Measurements from ENCODE around the gene PRKCD. TPM values are rescaled to one million over a fixed set of nuclear protein-coding genes. Genes with fewer than 3 reads are reported as not detected.

The PRKCD gene
- polyA plus RNA-seq, 1 donor: 6.9 TPM

- no peak for DNase-seq (ENCODE audit: low read depth)
These were observed 55.7 kb downstream of the PRKCD start for GRCh38 chr3:53216723-53217122.

- DNase-seq (ENCODE audit: low read depth): no peak
These were observed 56.2 kb downstream of the PRKCD start for GRCh38 chr3:53217175-53217574.

- DNase-seq (ENCODE audit: low read depth): no peak
These were observed 57.1 kb downstream of the PRKCD start for GRCh38 chr3:53218131-53218530.

- peak; percentile 16 for DNase-seq (ENCODE audit: low read depth)
These were observed 59.0 kb downstream of the PRKCD start for GRCh38 chr3:53219895-53220483.

GRCh38 chr3:53221345-53221744 lies 60.3 kb downstream of the PRKCD start:
- no peak for DNase-seq (ENCODE audit: low read depth)

DNA sequence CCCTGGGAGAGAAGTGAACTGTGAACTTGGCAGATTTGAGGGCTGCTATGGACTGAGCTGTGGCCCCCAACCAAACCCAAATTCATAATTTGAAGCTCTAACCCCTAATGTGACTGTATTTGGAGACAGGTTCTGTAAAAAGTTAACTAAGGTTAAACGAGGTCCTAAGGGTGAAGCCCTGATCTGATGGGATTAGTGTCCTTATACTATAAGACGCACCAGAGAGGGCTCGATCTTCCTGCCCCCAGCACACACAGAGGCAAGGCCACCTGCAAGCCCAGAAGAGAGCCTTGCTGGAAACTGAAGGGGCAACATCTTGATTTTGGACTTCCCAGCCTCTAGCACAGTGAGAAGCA lies 60.8 kb downstream of the PRKCD start:
- DNase-seq (ENCODE audit: low read depth): no peak

DNA sequence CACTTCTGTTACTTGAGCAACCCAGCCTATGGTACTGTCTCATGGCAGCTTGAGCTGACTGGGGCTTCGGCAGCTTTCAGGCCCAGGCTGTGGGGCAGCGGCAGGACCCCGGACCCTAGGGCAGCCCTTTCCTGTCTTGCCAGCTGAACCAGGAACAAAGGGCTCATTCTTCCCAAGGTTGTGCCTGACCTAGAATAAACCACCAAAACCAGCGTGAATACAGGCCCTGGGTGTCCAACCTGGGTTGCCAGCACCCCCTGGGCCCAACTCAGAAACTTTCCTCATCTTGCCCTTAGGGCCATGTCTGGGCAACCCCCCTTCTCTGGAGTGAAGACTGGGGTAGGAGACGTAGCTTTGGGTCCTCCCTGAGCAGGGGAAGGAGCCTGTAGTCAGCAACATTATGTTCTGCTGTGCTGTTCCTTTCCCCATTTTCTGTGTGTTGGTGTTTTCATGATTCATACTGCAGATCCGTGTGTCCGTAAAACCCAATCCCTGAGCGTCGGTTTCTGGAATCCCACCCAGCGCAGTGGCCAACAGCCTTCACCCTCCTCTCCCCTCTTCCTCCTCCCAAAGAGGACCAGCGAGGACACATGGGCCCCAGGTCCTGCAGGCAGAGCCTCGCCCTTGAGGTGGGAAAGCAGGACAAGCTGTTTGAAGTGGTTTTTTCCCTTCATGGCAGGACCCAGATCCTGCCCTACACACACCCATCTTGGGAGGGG lies 61.3 kb downstream of the PRKCD start:
- DNase-seq (ENCODE audit: low read depth): no peak

DNA sequence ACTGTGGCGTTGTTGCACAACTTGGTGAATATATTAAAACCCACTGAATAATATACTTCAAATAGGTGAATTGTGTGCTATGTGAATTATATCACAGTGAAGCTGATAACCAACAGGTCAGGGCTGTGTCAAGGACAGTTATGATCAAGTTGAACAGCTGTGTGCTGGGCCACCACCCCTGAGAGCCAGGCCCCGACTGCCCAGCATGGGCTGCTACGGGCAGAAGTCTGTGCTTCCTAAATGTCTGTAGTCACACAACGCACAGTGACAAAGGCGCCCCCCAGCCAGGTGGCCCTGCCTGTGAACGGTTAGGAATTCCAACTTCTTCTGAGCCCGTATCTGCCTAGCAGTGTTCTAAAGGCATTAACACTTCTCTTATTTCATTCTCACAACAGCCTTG lies 62.0 kb downstream of the PRKCD start:
- DNase-seq (ENCODE audit: low read depth): no peak

DNA sequence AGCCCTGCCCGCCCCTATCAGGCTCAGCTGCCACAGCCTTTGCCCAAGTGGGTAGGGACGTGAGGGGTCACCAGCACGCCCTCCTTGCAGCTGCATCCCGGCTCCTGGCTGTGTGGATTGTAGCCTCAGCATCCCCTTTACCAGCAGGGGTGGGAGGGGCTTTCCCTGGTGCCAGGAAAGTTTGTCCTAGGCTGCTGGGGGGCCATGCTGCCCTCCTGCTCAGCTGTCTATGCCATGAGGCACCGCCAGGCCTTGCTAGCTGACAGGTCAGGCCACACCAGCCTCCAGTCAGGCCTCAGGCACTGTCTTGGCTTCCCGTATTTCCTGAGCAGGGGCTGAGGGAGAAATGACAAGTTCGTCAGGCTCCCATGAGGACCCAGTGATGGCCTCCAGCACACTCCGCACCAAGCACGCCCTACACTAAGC lies 62.5 kb downstream of the PRKCD start:
- no peak for DNase-seq (ENCODE audit: low read depth)

DNA sequence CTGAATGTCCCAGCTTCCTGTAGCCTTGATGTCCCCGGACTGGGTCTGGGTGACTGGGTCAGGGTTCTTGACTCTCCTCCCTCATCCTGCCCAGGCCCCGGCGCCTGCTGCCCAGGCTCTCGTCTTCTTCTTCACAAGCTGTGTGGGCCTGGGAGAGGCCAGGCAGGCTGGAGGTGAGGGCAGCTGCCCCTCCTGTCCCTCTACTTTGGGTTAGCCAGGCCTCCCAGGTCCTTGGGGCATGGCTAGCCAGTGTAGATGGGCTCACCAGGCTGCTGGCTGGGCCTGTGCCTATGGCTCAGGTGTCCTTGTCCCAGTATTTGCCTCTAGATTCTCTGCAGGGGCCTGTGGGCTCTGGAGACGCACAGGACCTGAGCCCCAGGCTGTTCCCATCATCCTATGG lies 63.0 kb downstream of the PRKCD start:
- DNase-seq (ENCODE audit: low read depth): no peak

- no peak for DNase-seq (ENCODE audit: low read depth)
These were observed 63.5 kb downstream of the PRKCD start for GRCh38 chr3:53224536-53224935.

DNA sequence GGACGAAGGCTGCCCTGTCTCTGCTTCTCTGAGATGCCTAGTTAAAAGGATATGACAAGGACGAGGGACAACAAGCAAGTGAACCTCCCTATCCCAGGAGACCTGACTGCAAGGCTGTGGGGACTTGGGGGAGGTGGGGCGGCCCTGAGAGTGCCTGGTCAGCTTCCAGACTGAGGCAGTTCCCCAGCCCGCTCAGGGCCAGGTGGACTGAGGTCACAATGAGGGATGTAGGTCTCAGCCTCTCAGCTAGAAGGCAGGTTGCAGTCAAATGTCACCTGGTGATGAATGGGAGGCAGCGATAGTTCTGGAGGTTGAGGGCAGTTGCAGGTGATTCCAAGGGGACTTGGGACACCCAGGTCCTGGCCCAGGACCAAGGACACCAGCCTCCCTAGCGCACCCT lies 64.2 kb downstream of the PRKCD start:
- no peak for DNase-seq (ENCODE audit: low read depth)

DNA sequence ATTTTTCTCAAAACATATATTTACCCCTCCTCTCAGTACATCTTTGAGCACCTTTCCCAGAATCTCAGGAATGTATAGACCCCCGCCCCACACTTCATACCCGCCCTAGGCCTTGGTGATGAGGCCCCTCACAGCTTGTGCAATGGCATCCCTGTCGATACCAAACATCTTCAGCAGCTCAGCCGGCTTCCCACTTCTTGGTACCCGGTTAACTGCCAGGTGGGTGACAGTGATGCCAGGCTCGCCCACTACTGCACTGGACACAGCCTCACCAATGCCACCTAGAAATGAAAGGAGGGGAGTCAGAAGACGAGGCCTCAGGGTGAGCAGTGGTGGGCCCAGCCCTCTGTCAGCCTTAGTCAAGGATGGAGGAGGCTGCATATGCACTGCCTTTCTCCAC lies 64.6 kb downstream of the PRKCD start:
- no peak for DNase-seq (ENCODE audit: low read depth)

GRCh38 chr3:53226142-53226840 lies 65.3 kb downstream of the PRKCD start:
- no peak for DNase-seq (ENCODE audit: low read depth)

DNA sequence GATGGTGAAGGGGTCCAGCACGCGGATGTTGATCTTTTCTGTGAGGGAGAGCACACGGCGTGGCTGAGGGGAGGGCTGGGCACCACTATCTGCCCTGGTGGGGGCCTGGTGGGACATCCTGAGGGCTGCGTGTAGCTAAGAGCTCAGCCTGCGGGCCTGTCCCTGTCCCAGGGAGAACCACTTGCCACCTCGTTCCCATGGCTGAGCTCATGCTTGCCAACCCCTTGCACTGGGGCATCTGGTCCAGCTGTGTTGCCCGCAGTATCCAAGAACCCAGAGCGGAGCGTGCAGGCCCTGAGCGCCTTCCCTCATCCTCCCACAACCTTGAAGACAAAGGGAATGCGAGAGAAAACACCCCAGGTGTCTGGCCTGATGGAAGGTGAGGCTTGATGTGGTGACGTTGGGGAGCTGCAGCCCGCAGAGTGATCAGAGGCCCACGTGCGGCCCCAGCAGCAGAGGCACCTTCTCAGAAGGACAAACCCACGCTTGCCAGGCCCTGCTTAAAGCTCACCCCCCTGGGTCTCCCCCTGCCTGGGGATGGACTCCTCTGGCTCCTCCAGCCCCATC lies 65.9 kb downstream of the PRKCD start:
- DNase-seq (ENCODE audit: low read depth): no peak

GRCh38 chr3:53227993-53228885 lies 67.2 kb downstream of the PRKCD start:
- no peak for DNase-seq (ENCODE audit: low read depth)

DNA sequence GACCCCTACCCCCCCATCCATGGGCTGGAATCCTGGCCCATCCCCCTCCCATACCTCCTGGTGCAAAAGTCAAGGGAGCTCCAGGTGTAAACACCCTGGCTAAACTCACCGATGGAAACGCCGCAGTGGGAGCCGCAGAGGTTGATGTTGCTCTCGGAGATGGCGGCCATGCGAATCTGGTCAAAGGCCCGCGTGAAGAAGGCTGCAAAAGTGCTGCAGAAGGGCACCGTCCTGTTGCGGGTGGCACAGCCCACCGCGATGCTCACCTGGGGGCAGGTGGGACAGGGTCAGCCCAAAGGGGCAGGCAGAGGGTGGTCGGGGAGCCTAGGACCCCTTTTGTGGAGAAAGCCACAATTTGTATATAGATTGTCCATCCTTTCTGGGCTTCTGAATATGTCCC lies 68.2 kb downstream of the PRKCD start:
- no peak for DNase-seq (ENCODE audit: low read depth)

DNA sequence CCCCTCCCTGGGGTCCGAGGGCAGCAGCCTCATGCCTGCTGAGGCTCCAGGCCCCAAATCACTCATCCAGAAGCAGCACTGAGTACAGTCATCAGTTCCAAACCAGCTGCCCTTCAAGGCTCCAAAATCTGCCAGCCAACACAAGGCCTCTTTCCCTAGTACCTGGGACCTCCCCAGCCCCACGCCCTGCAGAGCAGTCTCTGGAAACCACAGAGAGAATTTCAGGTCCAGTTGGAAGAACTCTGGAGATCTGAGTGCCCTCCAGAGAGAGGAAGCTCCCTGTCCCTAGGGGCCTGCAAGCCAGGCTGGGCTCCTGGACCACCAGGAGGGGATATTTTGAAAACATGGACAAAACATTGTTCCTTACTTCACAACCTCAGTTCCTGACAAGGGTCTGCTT lies 68.6 kb downstream of the PRKCD start:
- no peak for DNase-seq (ENCODE audit: low read depth)

- DNase-seq (ENCODE audit: low read depth): no peak
These were observed 69.1 kb downstream of the PRKCD start for GRCh38 chr3:53230041-53230621.

GRCh38 chr3:53230789-53231188 lies 69.8 kb downstream of the PRKCD start:
- DNase-seq (ENCODE audit: low read depth): no peak
